ENCODE data around the gene PARD3.

GRCh38 chr10:34152434-34152833 lies 662.7 kb downstream of the PARD3 start:
- TF ChIP-seq POLR2A (IDR thresholded peaks at IDR 0.05) (no peak), CTCF (IDR thresholded peaks at IDR 0.05) (no peak)
